ENCODE data around the gene INVS.

DNA sequence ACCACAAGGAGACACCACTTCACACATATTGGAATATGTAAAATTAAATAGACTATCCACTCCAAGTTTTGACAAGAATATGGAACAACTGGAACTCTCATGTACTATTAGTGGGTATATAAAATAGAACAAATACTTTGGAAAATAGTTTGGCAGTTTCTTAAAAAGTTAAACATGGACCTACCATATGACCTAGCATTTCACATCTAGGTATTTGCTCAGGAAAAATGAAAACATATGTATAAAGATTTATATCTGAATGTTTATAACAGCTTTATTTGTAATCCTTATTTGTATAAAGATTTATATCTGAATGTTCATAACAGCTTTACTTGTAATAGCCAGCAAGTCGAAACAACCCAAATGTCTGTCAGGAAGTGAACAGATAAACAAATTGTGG lies 49.5 kb upstream of the INVS start:
- no peak for TF ChIP-seq EGR1 (IDR thresholded peaks at IDR 0.05; ENCODE audit: low read depth in 2 of 2)
- TF ChIP-seq, protein P1, sequence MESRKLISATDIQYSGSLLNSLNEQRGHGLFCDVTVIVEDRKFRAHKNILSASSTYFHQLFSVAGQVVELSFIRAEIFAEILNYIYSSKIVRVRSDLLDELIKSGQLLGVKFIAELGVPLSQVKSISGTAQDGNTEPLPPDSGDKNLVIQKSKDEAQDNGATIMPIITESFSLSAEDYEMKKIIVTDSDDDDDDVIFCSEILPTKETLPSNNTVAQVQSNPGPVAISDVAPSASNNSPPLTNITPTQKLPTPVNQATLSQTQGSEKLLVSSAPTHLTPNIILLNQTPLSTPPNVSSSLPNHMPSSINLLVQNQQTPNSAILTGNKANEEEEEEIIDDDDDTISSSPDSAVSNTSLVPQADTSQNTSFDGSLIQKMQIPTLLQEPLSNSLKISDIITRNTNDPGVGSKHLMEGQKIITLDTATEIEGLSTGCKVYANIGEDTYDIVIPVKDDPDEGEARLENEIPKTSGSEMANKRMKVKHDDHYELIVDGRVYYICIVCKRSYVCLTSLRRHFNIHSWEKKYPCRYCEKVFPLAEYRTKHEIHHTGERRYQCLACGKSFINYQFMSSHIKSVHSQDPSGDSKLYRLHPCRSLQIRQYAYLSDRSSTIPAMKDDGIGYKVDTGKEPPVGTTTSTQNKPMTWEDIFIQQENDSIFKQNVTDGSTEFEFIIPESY (IDR thresholded peaks at IDR 0.05): no peak
- TF ChIP-seq, protein P2, sequence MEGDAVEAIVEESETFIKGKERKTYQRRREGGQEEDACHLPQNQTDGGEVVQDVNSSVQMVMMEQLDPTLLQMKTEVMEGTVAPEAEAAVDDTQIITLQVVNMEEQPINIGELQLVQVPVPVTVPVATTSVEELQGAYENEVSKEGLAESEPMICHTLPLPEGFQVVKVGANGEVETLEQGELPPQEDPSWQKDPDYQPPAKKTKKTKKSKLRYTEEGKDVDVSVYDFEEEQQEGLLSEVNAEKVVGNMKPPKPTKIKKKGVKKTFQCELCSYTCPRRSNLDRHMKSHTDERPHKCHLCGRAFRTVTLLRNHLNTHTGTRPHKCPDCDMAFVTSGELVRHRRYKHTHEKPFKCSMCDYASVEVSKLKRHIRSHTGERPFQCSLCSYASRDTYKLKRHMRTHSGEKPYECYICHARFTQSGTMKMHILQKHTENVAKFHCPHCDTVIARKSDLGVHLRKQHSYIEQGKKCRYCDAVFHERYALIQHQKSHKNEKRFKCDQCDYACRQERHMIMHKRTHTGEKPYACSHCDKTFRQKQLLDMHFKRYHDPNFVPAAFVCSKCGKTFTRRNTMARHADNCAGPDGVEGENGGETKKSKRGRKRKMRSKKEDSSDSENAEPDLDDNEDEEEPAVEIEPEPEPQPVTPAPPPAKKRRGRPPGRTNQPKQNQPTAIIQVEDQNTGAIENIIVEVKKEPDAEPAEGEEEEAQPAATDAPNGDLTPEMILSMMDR (IDR thresholded peaks at IDR 0.05; ENCODE audit: low read depth, low read length, missing input control): no peak
- TF ChIP-seq, protein P3, sequence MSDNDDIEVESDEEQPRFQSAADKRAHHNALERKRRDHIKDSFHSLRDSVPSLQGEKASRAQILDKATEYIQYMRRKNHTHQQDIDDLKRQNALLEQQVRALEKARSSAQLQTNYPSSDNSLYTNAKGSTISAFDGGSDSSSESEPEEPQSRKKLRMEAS (IDR thresholded peaks at IDR 0.05): no peak

Data from liver (tissue), 3 donors.